Lung (tissue), 11 donors: ENCODE data around the gene LOC128125822.

Experiments used
- ATAC-seq: fragments of 200-7000 bp; cut with Tn5 transposase; one replicate; pipeline ENCODE4 v1.9.1; 2020; ENCODE audit warnings: moderate number of reproducible peaks; ENCODE audit not compliant: insufficient read depth, low FRiP score
- DNase-seq, 3 donors: peaks; one replicate each; pipeline ENCODE4 v3.0.0-alpha.2; 2013 to 2017
- H3K27ac ChIP-seq, 2 donors: one replicate each; pipeline ENCODE4 v1.5.1; 2013; ENCODE audit warnings: mild to moderate bottlenecking in 2 of 2, moderate library complexity in 2 of 2, control low read depth in 1 of 2, inconsistent platforms in 1 of 2, low read depth in 1 of 2, low read length in 1 of 2
- H3K27me3 ChIP-seq, 3 donors: one replicate each; pipeline ENCODE4 v1.5.1; 2013; ENCODE audit warnings: low read length in 2 of 3; ENCODE audit not compliant: control insufficient read depth in 3 of 3, insufficient read depth in 3 of 3
- H3K36me3 ChIP-seq, 4 donors: one replicate each; pipeline ENCODE4 v1.5.1; 2013; ENCODE audit warnings: low read length in 4 of 4, mild to moderate bottlenecking in 1 of 4, moderate library complexity in 1 of 4; ENCODE audit not compliant: control insufficient read depth in 4 of 4, insufficient read depth in 4 of 4
- H3K4me1 ChIP-seq, 5 donors: one replicate each; pipeline ENCODE4 v1.5.1; 2013; ENCODE audit warnings: low read length in 5 of 5, mild to moderate bottlenecking in 2 of 5, moderate library complexity in 1 of 5; ENCODE audit not compliant: control insufficient read depth in 5 of 5, insufficient read depth in 5 of 5
- H3K4me3 ChIP-seq: one replicate; pipeline ENCODE4 v1.5.1; 2013; ENCODE audit warnings: mild to moderate bottlenecking, control low read depth, moderate library complexity
- H3K9ac ChIP-seq, 2 donors: one replicate each; pipeline ENCODE4 v1.5.1; 2013; ENCODE audit warnings: low read length in 2 of 2, control low read depth in 1 of 2; ENCODE audit not compliant: insufficient read depth in 1 of 2
- H3K9me3 ChIP-seq, 4 donors: one replicate each; pipeline ENCODE4 v1.5.1; 2013; ENCODE audit warnings: low read length in 3 of 4, mild to moderate bottlenecking in 1 of 4, moderate library complexity in 1 of 4; ENCODE audit not compliant: control insufficient read depth in 4 of 4, insufficient read depth in 3 of 4
- CTCF ChIP-seq: IDR thresholded peaks from 2 replicates; pipeline ENCODE4 v1.5.1; 2012; ENCODE audit warnings: mild to moderate bottlenecking; ENCODE audit errors: control extremely low read depth, extremely low read depth
- WGBS, 2 donors: extraction: QIAGEN DNeasy Blood & Tissue Kit; methylation state at CpG; one replicate each; pipeline ENCODE4 v1.1.7; 2013; 5-methylcytosine and 5-hydroxymethylcytosine counted together
- donor health status: control.
- donor health status: control.
- donor health status: Bipolar disorder and iron deficiency.
- donor health status: healthy.
- donor health status: DM: yes; HTN: yes; CAD: no.

Gene LOC128125822

GRCh38 chr6:63599243-63599642, 27.0 kb downstream of the LOC128125822 start:
- TF ChIP-seq CTCF: no peak
- Histone ChIP-seq H3K27me3 (no peaks in the 10 kb centered on the region), H3K27ac (no peak overlapping the region), H3K9me3 (no peaks in the 10 kb centered on the region), H3K9ac (no peak overlapping the region), H3K4me3 (no peak overlapping the region), H3K4me1 (no peaks in the 10 kb centered on the region), H3K36me3 (no peaks in the 10 kb centered on the region)
- no peak for DNase-seq
- no peak for ATAC-seq
- 88 to 90% methylated on average over 7 of the region's 7 CpGs for WGBS, 2 donors

GRCh38 chr6:63600136-63600535, 27.9 kb downstream of the LOC128125822 start:
- Histone ChIP-seq H3K36me3 (no peaks in the 10 kb centered on the region), H3K9ac (no peak overlapping the region), H3K27ac (no peak overlapping the region), H3K9me3 (no peaks in the 10 kb centered on the region), H3K4me3 (no peak overlapping the region), H3K4me1 (no peaks in the 10 kb centered on the region), H3K27me3 (no peaks in the 10 kb centered on the region)
- ATAC-seq: no peak
- WGBS, 2 donors: 74 to 75% methylated on average over 6 of the region's 6 CpGs
- no peak for TF ChIP-seq CTCF
- DNase-seq: no peak

- WGBS, 2 donors: 95% methylated on average over 1 of the region's 1 CpG
- ATAC-seq (no peak), DNase-seq (no peak)
- Histone ChIP-seq H3K27ac (no peak overlapping the region), H3K27me3 (no peaks in the 10 kb centered on the region), H3K9ac (no peak overlapping the region), H3K4me3 (no peak overlapping the region), H3K4me1 (no peaks in the 10 kb centered on the region), H3K36me3 (no peaks in the 10 kb centered on the region), H3K9me3 (no peaks in the 10 kb centered on the region)
- TF ChIP-seq CTCF: no peak
Observed at GRCh38 chr6:63609231-63609630, 37.0 kb downstream of the LOC128125822 start.

- no peak for TF ChIP-seq CTCF
- Histone ChIP-seq H3K27me3 (no peaks in the 10 kb centered on the region), H3K9ac (no peak overlapping the region), H3K4me1 (no peaks in the 10 kb centered on the region), H3K9me3 (no peaks in the 10 kb centered on the region), H3K36me3 (no peaks in the 10 kb centered on the region), H3K27ac (no peak overlapping the region), H3K4me3 (no peak overlapping the region)
- DNase-seq (no peak), ATAC-seq (no peak)
- WGBS, 2 donors: 50 to 83% methylated on average over 1 of the region's 1 CpG
Observed at GRCh38 chr6:63610944-63611343, 38.7 kb downstream of the LOC128125822 start.
